ENCODE data around the gene SCUBE2.
"Not testable (repeated sequence)": the region's sequence is repeated elsewhere in the genome, so short reads cannot be mapped to it uniquely, and the experiment has no call there.

SCUBE2 gene

GRCh38 chr11:9009538-9009937 lies 81.9 kb downstream of the SCUBE2 start:
- H3K9me3 Mint-ChIP-seq; H3K36me3 Mint-ChIP-seq (ENCODE audit: low read depth); H3K27ac Mint-ChIP-seq; H3K4me3 Mint-ChIP-seq; intact Hi-C loops (cut with micrococcal nuclease); H3K4me1 Mint-ChIP-seq (ENCODE audit: low read depth): not testable (repeated sequence)
- H3K27me3 Mint-ChIP-seq = peaks cover 31% of the 10 kb centered on the region

GRCh38 chr11:9008661-9009060 lies 82.7 kb downstream of the SCUBE2 start:
- intact Hi-C loops (cut with micrococcal nuclease) = no loop called here
- Mint-ChIP-seq H3K27ac (no peak overlapping the region), H3K9me3 (no peaks in the 10 kb centered on the region), H3K4me1 (ENCODE audit: low read depth) (no peaks in the 10 kb centered on the region), H3K4me3 (no peak overlapping the region), H3K27me3 (peaks cover 36% of the 10 kb centered on the region), H3K36me3 (ENCODE audit: low read depth) (no peaks in the 10 kb centered on the region)

- H3K4me3 Mint-ChIP-seq = no peak overlapping the region
- peaks cover 41% of the 10 kb centered on the region for H3K27me3 Mint-ChIP-seq
- H3K4me1 Mint-ChIP-seq (ENCODE audit: low read depth) = peaks cover 4% of the 10 kb centered on the region
- H3K36me3 Mint-ChIP-seq (ENCODE audit: low read depth) = no peaks in the 10 kb centered on the region
- no peak overlapping the region for H3K27ac Mint-ChIP-seq
- no peaks in the 10 kb centered on the region for H3K9me3 Mint-ChIP-seq
- intact Hi-C loops (cut with micrococcal nuclease) = no loop called here
These were observed 83.3 kb downstream of the SCUBE2 start for GRCh38 chr11:9008011-9008550.

GRCh38 chr11:9005087-9005486 lies 86.3 kb downstream of the SCUBE2 start:
- H3K27ac Mint-ChIP-seq = no peak overlapping the region
- no peaks in the 10 kb centered on the region for H3K9me3 Mint-ChIP-seq
- H3K36me3 Mint-ChIP-seq (ENCODE audit: low read depth) = no peaks in the 10 kb centered on the region
- no peak overlapping the region for H3K4me3 Mint-ChIP-seq
- peaks cover 15% of the 10 kb centered on the region for H3K4me1 Mint-ChIP-seq (ENCODE audit: low read depth)
- intact Hi-C loops (cut with micrococcal nuclease) = no loop called here
- peaks cover 38% of the 10 kb centered on the region for H3K27me3 Mint-ChIP-seq

- Mint-ChIP-seq H3K27me3 (peaks cover 35% of the 10 kb centered on the region), H3K27ac (peak overlapping the region; percentile 74)
- intact Hi-C loops (cut with micrococcal nuclease) = loop anchor here (5.0 kb wide), 2 partner anchors 42 to 133 kb away; partner anchors contain the start of gene TMEM9B
These were observed 87.0 kb downstream of the SCUBE2 start for GRCh38 chr11:9004183-9004926.

GRCh38 chr11:9003573-9004182 lies 87.7 kb downstream of the SCUBE2 start, which contains the start of gene NRIP3:
NRIP3 (minus strand) TSS chr11:9004001; CDS start chr11:9003935, 66 bp downstream.
- intact Hi-C loops (cut with micrococcal nuclease) = loop anchor here (5.0 kb wide), 2 partner anchors 41 to 134 kb away; partner anchors contain the start of gene TMEM9B
- peaks cover 15% of the 10 kb centered on the region for H3K4me1 Mint-ChIP-seq (ENCODE audit: low read depth)
- peak within 1 kb of the TSS; percentile 74 for H3K27ac Mint-ChIP-seq
- H3K27me3 Mint-ChIP-seq = peaks cover 33% of the 10 kb centered on the region
- no peaks in the 10 kb centered on the region for H3K9me3 Mint-ChIP-seq
- no peaks in the 10 kb centered on the region for H3K36me3 Mint-ChIP-seq (ENCODE audit: low read depth)
- peak within 1 kb of the TSS; percentile 71 for H3K4me3 Mint-ChIP-seq

More at GRCh38 chr11:9004183-9004926, 87.0 kb downstream of the SCUBE2 start:
- peaks cover 15% of the 10 kb centered on the region for H3K4me1 Mint-ChIP-seq (ENCODE audit: low read depth)
- no peaks in the 10 kb centered on the region for H3K36me3 Mint-ChIP-seq (ENCODE audit: low read depth)
- H3K9me3 Mint-ChIP-seq = no peaks in the 10 kb centered on the region
- peak overlapping the region; percentile 48 for H3K4me3 Mint-ChIP-seq

- peak overlapping the region; percentile 71 for H3K4me3 Mint-ChIP-seq
- H3K9me3 Mint-ChIP-seq = no peaks in the 10 kb centered on the region
- peaks cover 32% of the 10 kb centered on the region for H3K27me3 Mint-ChIP-seq
- H3K4me1 Mint-ChIP-seq (ENCODE audit: low read depth) = peaks cover 15% of the 10 kb centered on the region
- H3K36me3 Mint-ChIP-seq (ENCODE audit: low read depth) = no peaks in the 10 kb centered on the region
- intact Hi-C loops (cut with micrococcal nuclease) = loop anchor here (5.0 kb wide), 2 partner anchors 41 to 134 kb away; partner anchors contain the start of gene TMEM9B
- peak overlapping the region; percentile 74 for H3K27ac Mint-ChIP-seq
These were observed 88.4 kb downstream of the SCUBE2 start for GRCh38 chr11:9002920-9003572.

- H3K27ac Mint-ChIP-seq = peak overlapping the region; percentile 32
- no peaks in the 10 kb centered on the region for H3K36me3 Mint-ChIP-seq (ENCODE audit: low read depth)
- intact Hi-C loops (cut with micrococcal nuclease) = loop anchor here (5.0 kb wide), 2 partner anchors 39 to 136 kb away; partner anchors contain the start of gene TMEM9B
- no peaks in the 10 kb centered on the region for H3K9me3 Mint-ChIP-seq
- H3K27me3 Mint-ChIP-seq = peaks cover 32% of the 10 kb centered on the region
- H3K4me3 Mint-ChIP-seq = no peak overlapping the region
- H3K4me1 Mint-ChIP-seq (ENCODE audit: low read depth) = peaks cover 15% of the 10 kb centered on the region
These were observed 89.7 kb downstream of the SCUBE2 start for GRCh38 chr11:9001736-9002135.

GRCh38 chr11:8998017-8998416 lies 93.4 kb downstream of the SCUBE2 start:
- Mint-ChIP-seq H3K4me3 (no peak overlapping the region), H3K36me3 (ENCODE audit: low read depth) (no peaks in the 10 kb centered on the region), H3K27me3 (peaks cover 3% of the 10 kb centered on the region), H3K4me1 (ENCODE audit: low read depth) (peaks cover 10% of the 10 kb centered on the region), H3K9me3 (no peaks in the 10 kb centered on the region), H3K27ac (no peak overlapping the region)
- intact Hi-C loops (cut with micrococcal nuclease) = no loop called here

- intact Hi-C loops (cut with micrococcal nuclease) = no loop called here
- Mint-ChIP-seq H3K27me3 (no peaks in the 10 kb centered on the region), H3K36me3 (ENCODE audit: low read depth) (no peaks in the 10 kb centered on the region), H3K4me3 (no peak overlapping the region), H3K27ac (no peak overlapping the region), H3K9me3 (no peaks in the 10 kb centered on the region), H3K4me1 (ENCODE audit: low read depth) (peaks cover 5% of the 10 kb centered on the region)
These were observed 93.9 kb downstream of the SCUBE2 start for GRCh38 chr11:8997451-8997850.

- Mint-ChIP-seq H3K27me3 (no peaks in the 10 kb centered on the region), H3K9me3 (no peaks in the 10 kb centered on the region), H3K4me1 (ENCODE audit: low read depth) (peaks cover 16% of the 10 kb centered on the region), H3K36me3 (ENCODE audit: low read depth) (no peaks in the 10 kb centered on the region), H3K27ac (no peak overlapping the region), H3K4me3 (no peak overlapping the region)
- intact Hi-C loops (cut with micrococcal nuclease) = no loop called here
These were observed 101.9 kb downstream of the SCUBE2 start for GRCh38 chr11:8989453-8989852.

- Mint-ChIP-seq H3K36me3 (ENCODE audit: low read depth) (no peaks in the 10 kb centered on the region), H3K4me1 (ENCODE audit: low read depth) (peaks cover 16% of the 10 kb centered on the region), H3K9me3 (no peaks in the 10 kb centered on the region), H3K4me3 (no peak overlapping the region), H3K27ac (no peak overlapping the region), H3K27me3 (no peaks in the 10 kb centered on the region)
- intact Hi-C loops (cut with micrococcal nuclease) = no loop called here
These were observed 102.8 kb downstream of the SCUBE2 start for GRCh38 chr11:8988329-8989234.

- H3K27me3 Mint-ChIP-seq = no peaks in the 10 kb centered on the region
These were observed 104.0 kb downstream of the SCUBE2 start for GRCh38 chr11:8987446-8987845.

More at GRCh38 chr11:8987446-8987845, 104.0 kb downstream of the SCUBE2 start:
- no peak overlapping the region for H3K4me3 Mint-ChIP-seq
- peaks cover 16% of the 10 kb centered on the region for H3K4me1 Mint-ChIP-seq (ENCODE audit: low read depth)
- intact Hi-C loops (cut with micrococcal nuclease) = no loop called here
- no peaks in the 10 kb centered on the region for H3K9me3 Mint-ChIP-seq
- no peak overlapping the region for H3K27ac Mint-ChIP-seq
- no peaks in the 10 kb centered on the region for H3K36me3 Mint-ChIP-seq (ENCODE audit: low read depth)
